SU-DHL-6 (cell line): Measurements from ENCODE around the gene APOL2.

Experiments used
- H2AFZ ChIP-seq: fragments of 200-600 bp; sonication (generic); 2 replicates; pipeline ENCODE4 v1.6.1; 2014; ENCODE audit warnings: low read depth, mild to moderate bottlenecking, moderate library complexity, mixed read lengths, antibody characterized with exemption, low read length; ENCODE audit not compliant: severe bottlenecking
- H3F3A ChIP-seq: fragments of 200-600 bp; shearing (Covaris generic); 2 replicates; pipeline ENCODE4 v1.6.0; 2016; ENCODE audit warnings: antibody characterized with exemption, mild to moderate bottlenecking; ENCODE audit not compliant: insufficient read depth
- H3K27ac ChIP-seq: fragments of 200-600 bp; sonication (generic); 2 replicates; pipeline ENCODE4 v1.5.1; 2016; ENCODE audit warnings: low read depth, mild to moderate bottlenecking, low read length, moderate library complexity, mixed read lengths
- H3K27me3 ChIP-seq: fragments of 200-600 bp; sonication (generic), shearing (Covaris generic); 2 replicates; pipeline ENCODE4 v1.6.0; 2014; ENCODE audit warnings: mild to moderate bottlenecking, low read length
- H3K36me3 ChIP-seq: fragments of 200-600 bp; sonication (generic); 2 replicates; pipeline ENCODE4 v1.6.1; 2014; ENCODE audit warnings: mild to moderate bottlenecking, low read length, mixed read lengths
- H3K4me2 ChIP-seq: fragments of 300-600, 200-600 bp; shearing (Covaris generic), sonication (generic); 2 replicates; pipeline ENCODE4 v1.6.0; 2014; ENCODE audit warnings: low read length, low read depth, mild to moderate bottlenecking; ENCODE audit not compliant: poor library complexity, severe bottlenecking
- H3K4me3 ChIP-seq: fragments of 200-600 bp; sonication (generic); 2 replicates; pipeline ENCODE4 v1.5.1; 2014; ENCODE audit warnings: antibody characterized with exemption, low read length, mild to moderate bottlenecking, mixed read lengths; ENCODE audit not compliant: insufficient read depth, poor library complexity, severe bottlenecking
- H3K79me2 ChIP-seq: fragments of 200-600 bp; sonication (generic); 2 replicates; pipeline ENCODE4 v1.6.1; 2014; ENCODE audit warnings: mild to moderate bottlenecking, low read length, moderate library complexity; ENCODE audit not compliant: insufficient read depth
- H3K9ac ChIP-seq: fragments of 200-600 bp; sonication (generic); 2 replicates; pipeline ENCODE4 v1.7.0; 2014; ENCODE audit warnings: mild to moderate bottlenecking, low read length
- H3K9me2 ChIP-seq: fragments of 200-600 bp; sonication (generic); replicated peaks from 2 replicates; pipeline ENCODE4 v1.6.1; 2014; ENCODE audit warnings: low read length; ENCODE audit not compliant: insufficient read depth
- H3K9me3 ChIP-seq: fragments of 200-600 bp; sonication (generic); 2 replicates; pipeline ENCODE4 v1.6.1; 2014; ENCODE audit warnings: low read length, mixed read lengths; ENCODE audit not compliant: insufficient read depth
- H4K20me1 ChIP-seq: fragments of 200-600 bp; sonication (generic); 2 replicates; pipeline ENCODE4 v1.6.1; 2014; ENCODE audit warnings: low read depth, mild to moderate bottlenecking, antibody characterized with exemption, low read length, moderate library complexity, mixed read lengths
- EZH2phosphoT487 ChIP-seq: fragments of 200-600 bp; sonication (generic), shearing (Covaris generic); conservative IDR thresholded peaks from 2 replicates; pipeline ENCODE4 v1.6.1; 2018; ENCODE audit warnings: mild to moderate bottlenecking, antibody characterized with exemption, low read length, moderate library complexity, mixed read lengths
- TF ChIP-seq, protein P1 (sequence below): fragments of 200-600 bp; sonication (generic); IDR thresholded peaks from one replicate; pipeline ENCODE4 v1.5.1; 2017; ENCODE audit warnings: antibody characterized with exemption, mild to moderate bottlenecking, low read length, moderate library complexity; ENCODE audit not compliant: insufficient read depth, poor library complexity, severe bottlenecking

Gene APOL2

DNA sequence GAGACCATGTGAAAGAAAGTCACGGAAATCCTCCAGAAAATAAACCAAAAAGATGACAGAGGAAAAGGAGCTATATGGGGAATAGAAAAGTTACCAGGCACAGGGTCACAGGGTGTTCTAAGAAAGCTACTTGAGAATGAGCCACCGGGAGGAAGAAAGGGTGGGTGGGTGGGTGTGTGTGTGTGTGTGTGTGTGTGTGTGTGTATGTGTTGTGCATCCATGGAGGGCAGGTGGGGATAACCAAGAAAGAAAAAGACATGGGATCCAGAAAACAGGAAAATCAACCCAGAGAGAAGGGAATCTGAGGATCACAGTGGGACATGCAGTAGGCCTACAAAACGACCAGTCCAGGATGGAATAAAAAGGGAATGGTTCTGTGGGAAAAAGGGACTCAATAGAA, 3.7 kb downstream of the APOL2 start:
- no peaks in the 10 kb centered on the region for H3K79me2 ChIP-seq
- no peak overlapping the region for H3K9ac ChIP-seq
- no peaks in the 10 kb centered on the region for H3K27me3 ChIP-seq
- TF ChIP-seq EZH2phosphoT487: no peak
- TF ChIP-seq, protein P1, sequence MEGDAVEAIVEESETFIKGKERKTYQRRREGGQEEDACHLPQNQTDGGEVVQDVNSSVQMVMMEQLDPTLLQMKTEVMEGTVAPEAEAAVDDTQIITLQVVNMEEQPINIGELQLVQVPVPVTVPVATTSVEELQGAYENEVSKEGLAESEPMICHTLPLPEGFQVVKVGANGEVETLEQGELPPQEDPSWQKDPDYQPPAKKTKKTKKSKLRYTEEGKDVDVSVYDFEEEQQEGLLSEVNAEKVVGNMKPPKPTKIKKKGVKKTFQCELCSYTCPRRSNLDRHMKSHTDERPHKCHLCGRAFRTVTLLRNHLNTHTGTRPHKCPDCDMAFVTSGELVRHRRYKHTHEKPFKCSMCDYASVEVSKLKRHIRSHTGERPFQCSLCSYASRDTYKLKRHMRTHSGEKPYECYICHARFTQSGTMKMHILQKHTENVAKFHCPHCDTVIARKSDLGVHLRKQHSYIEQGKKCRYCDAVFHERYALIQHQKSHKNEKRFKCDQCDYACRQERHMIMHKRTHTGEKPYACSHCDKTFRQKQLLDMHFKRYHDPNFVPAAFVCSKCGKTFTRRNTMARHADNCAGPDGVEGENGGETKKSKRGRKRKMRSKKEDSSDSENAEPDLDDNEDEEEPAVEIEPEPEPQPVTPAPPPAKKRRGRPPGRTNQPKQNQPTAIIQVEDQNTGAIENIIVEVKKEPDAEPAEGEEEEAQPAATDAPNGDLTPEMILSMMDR: no peak
- no peak overlapping the region for H2AFZ ChIP-seq
- H3K9me3 ChIP-seq: no peaks in the 10 kb centered on the region
- H3F3A ChIP-seq: no peaks in the 10 kb centered on the region
- no peak overlapping the region for H3K27ac ChIP-seq
- no peaks in the 10 kb centered on the region for H3K9me2 ChIP-seq
- no peaks in the 10 kb centered on the region for H4K20me1 ChIP-seq
- no peak overlapping the region for H3K4me3 ChIP-seq
- no peak overlapping the region for H3K4me2 ChIP-seq
- no peaks in the 10 kb centered on the region for H3K36me3 ChIP-seq

- H3K27me3 ChIP-seq: no peaks in the 10 kb centered on the region
- H3K4me2 ChIP-seq: no peak overlapping the region
- no peak overlapping the region for H3K27ac ChIP-seq
- H3K9me3 ChIP-seq: no peaks in the 10 kb centered on the region
- no peak overlapping the region for H3K9ac ChIP-seq
- TF ChIP-seq, protein P1: no peak
- no peak for TF ChIP-seq EZH2phosphoT487
- no peaks in the 10 kb centered on the region for H3K36me3 ChIP-seq
- H3K4me3 ChIP-seq: no peak overlapping the region
- H4K20me1 ChIP-seq: no peaks in the 10 kb centered on the region
- no peaks in the 10 kb centered on the region for H3K79me2 ChIP-seq
- H3F3A ChIP-seq: no peaks in the 10 kb centered on the region
- H3K9me2 ChIP-seq: no peaks in the 10 kb centered on the region
- H2AFZ ChIP-seq: no peak overlapping the region
Observed at GRCh38 chr22:36234919-36235318, 4.4 kb downstream of the APOL2 start.

GRCh38 chr22:36234213-36234612, 5.1 kb downstream of the APOL2 start:
- no peaks in the 10 kb centered on the region for H3K27me3 ChIP-seq
- H3K27ac ChIP-seq: no peak overlapping the region
- no peak overlapping the region for H2AFZ ChIP-seq
- TF ChIP-seq EZH2phosphoT487: no peak
- TF ChIP-seq, protein P1: no peak
- H3K4me2 ChIP-seq: no peak overlapping the region
- no peaks in the 10 kb centered on the region for H4K20me1 ChIP-seq
- no peaks in the 10 kb centered on the region for H3F3A ChIP-seq
- H3K9me3 ChIP-seq: no peaks in the 10 kb centered on the region
- no peak overlapping the region for H3K9ac ChIP-seq
- H3K36me3 ChIP-seq: no peaks in the 10 kb centered on the region
- H3K79me2 ChIP-seq: no peaks in the 10 kb centered on the region
- H3K9me2 ChIP-seq: no peaks in the 10 kb centered on the region
- no peak overlapping the region for H3K4me3 ChIP-seq
